LNCaP clone FGC (cell line): ENCODE data around the gene CYP3A7.
"Not testable (repeated sequence)": the region's sequence is repeated elsewhere in the genome, so short reads cannot be mapped to it uniquely, and the experiment has no call there.

Source experiments
- DNase-seq: peaks from one replicate; pipeline ENCODE4 v3.0.0-alpha.2; 2011; ENCODE audit warnings: low read depth
- H3K4me3 ChIP-seq: 2 replicates; pipeline ENCODE4 v1.5.1; 2011; ENCODE audit warnings: mild to moderate bottlenecking, low read depth, low read length, control low read depth
- TF ChIP-seq, protein P1 (sequence below): IDR thresholded peaks from 2 replicates; pipeline ENCODE4 v1.5.1; 2012; ENCODE audit warnings: mild to moderate bottlenecking; ENCODE audit not compliant: control insufficient read depth, insufficient read depth; ENCODE audit errors: extremely low read depth

Gene CYP3A7

DNA sequence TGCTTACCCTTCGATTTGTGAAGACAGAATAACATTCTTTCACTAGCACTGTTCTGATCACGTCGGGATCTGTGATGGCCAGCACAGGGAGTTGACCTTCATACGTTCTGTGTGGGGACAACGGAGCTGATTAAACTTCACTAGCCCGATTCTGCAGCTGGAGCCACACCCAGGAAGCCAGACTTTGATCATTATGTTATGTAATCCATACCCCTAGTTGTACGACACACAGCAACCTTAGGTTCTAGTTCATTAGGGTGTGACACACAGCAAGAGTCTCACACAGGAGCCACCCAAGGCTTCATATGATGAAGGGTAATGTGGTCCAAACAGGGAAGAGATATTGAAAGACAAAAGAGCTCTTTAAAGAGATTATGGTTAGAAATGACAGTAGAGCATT is 62.4 kb downstream of the CYP3A7 start:
- TF ChIP-seq, protein P1, sequence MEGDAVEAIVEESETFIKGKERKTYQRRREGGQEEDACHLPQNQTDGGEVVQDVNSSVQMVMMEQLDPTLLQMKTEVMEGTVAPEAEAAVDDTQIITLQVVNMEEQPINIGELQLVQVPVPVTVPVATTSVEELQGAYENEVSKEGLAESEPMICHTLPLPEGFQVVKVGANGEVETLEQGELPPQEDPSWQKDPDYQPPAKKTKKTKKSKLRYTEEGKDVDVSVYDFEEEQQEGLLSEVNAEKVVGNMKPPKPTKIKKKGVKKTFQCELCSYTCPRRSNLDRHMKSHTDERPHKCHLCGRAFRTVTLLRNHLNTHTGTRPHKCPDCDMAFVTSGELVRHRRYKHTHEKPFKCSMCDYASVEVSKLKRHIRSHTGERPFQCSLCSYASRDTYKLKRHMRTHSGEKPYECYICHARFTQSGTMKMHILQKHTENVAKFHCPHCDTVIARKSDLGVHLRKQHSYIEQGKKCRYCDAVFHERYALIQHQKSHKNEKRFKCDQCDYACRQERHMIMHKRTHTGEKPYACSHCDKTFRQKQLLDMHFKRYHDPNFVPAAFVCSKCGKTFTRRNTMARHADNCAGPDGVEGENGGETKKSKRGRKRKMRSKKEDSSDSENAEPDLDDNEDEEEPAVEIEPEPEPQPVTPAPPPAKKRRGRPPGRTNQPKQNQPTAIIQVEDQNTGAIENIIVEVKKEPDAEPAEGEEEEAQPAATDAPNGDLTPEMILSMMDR = no peak
- DNase-seq = no peak
- H3K4me3 ChIP-seq = no peak overlapping the region

DNA sequence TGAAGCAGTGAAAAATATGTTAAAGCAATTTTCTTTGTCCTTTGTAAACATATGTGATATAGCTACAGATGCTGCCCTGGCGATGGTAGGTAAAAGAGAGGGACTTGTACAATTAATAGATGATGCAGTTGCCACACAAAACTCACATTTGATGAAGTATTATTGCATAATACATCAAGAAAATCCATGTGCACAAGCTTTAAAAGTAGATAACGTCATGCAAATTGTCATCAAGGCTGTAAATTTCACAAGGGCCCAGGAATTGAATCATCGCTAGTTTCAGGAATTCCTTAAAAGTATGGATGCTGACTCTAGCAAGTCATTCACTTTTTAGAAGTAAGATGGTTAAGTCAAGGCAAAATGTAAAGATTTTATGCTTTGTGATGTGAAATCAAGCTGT is 65.2 kb downstream of the CYP3A7 start:
- DNase-seq = no peak
- H3K4me3 ChIP-seq = no peak overlapping the region
- TF ChIP-seq, protein P1 = no peak

GRCh38 chr7:99668541-99668940 is 66.5 kb downstream of the CYP3A7 start:
- DNase-seq = no peak
- no peak overlapping the region for H3K4me3 ChIP-seq
- TF ChIP-seq, protein P1 = no peak

DNA sequence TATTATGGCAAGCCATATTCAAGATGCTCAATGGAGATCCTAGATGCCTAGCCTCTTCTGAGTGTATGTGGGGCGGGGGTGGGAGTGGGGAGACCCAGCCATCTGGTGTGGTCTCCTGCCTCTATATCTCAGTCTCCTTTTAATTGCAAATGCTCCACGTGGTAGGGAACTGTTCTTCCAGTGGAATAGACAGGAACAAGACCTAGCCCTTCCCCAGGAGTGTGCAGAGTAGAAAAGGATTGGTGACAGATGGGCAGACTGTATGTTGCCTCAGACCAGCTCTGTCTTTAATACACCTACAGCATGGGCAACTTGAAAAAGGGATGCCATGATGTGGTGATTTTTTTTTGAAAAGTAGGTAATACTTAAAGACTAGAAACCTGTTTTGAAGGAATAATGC is 67.8 kb downstream of the CYP3A7 start:
- H3K4me3 ChIP-seq = no peak overlapping the region
- DNase-seq = no peak
- TF ChIP-seq, protein P1 = no peak

- TF ChIP-seq, protein P1 = no peak
- no peak for DNase-seq
- no peak overlapping the region for H3K4me3 ChIP-seq
Observed at GRCh38 chr7:99666013-99666395, 69.0 kb downstream of the CYP3A7 start.

DNA sequence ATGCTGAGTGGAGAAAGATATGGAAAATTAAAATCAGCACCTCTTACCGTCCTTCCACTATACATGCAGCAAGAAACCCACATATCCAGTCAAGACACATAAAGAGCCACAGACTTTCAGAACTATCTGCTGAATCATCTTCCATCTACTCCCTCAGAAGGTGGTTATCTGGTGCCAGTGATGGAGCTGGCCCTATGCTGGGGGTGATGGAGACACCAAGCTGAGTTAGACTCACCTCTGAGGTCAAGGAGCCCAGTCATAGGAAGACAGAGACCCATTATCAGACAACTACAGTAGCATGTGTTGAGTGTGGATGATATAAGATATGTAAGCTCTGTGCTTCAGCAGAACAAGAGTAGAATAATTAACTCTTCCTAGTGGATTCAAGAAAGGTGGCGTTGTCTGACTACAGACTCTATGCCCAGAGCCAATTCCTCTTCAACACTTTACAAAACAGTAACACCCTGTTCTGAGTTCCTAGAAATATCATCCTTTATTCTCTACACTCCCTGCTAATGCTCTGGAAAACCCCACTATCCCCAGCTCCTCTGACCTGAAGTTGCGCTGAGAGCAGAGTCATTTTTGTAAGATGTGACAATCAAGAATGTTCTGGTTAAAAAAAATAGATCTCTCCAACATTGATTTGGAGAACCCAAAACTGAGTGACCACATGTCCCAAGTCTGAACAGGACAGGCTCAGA is 69.5 kb downstream of the CYP3A7 start:
- TF ChIP-seq, protein P1 = no peak
- no peak for DNase-seq
- H3K4me3 ChIP-seq = no peak overlapping the region

GRCh38 chr7:99657879-99658278 is 77.1 kb downstream of the CYP3A7 start:
- not testable (repeated sequence) for DNase-seq, H3K4me3 ChIP-seq
